T47D (cell line): ENCODE data around the gene BRD3OS.
A peak's percentile ranks its signal among the peaks of the same experiment; 100 is the strongest.

ENCODE experiments used
- DNase-seq, 2 experiments: peaks; one replicate each; pipeline versions ENCODE4 v3.0.0 to v3.0.0-alpha.2; 2011 to 2012; ENCODE audit warnings: low read depth in 1 of 2, low spot score in 1 of 2
- JUND ChIP-seq: IDR thresholded peaks from 2 replicates; pipeline ENCODE4 v1.6.1; 2012; ENCODE audit warnings: low read depth
- in situ Hi-C: cut with HindIII; loops from 2 replicates; pipeline ENCODE4 v1.10.0; 2016; ENCODE audit warnings: low sequenced_read_pairs, low pct_unique_long_range_greater_than_20kb

BRD3OS gene

GRCh38 chr9:134055981-134056461, 30.7 kb downstream of the BRD3OS start:
- peak; percentile 61 to 86 for DNase-seq
- in situ Hi-C loops = no loop called here
- no peak for TF ChIP-seq JUND

GRCh38 chr9:134056483-134057306, 31.4 kb downstream of the BRD3OS start:
- in situ Hi-C loops = no loop called here
- DNase-seq = peak; percentile 51 to 59

DNA sequence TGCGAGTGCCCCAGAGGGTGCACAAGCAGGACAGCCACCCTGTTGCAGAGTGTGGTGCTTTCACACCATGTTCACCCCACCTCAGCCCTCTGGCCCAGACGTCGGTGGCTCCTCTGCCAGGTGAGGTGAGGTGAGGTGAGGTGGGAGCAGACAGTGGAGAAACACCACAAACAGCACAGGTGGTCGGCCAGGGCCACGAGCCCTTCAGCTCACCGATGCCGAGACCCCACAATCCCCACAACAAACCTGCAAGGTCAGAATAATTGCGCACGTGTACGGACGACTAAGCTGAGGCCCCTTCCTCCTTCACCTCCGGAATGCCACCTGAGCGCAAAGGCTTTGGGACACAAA, 32.0 kb downstream of the BRD3OS start:
- no peak for DNase-seq
- TF ChIP-seq JUND = no peak
- in situ Hi-C loops = no loop called here

More at GRCh38 chr9:134056483-134057306, 31.4 kb downstream of the BRD3OS start:
- no peak for TF ChIP-seq JUND

DNA sequence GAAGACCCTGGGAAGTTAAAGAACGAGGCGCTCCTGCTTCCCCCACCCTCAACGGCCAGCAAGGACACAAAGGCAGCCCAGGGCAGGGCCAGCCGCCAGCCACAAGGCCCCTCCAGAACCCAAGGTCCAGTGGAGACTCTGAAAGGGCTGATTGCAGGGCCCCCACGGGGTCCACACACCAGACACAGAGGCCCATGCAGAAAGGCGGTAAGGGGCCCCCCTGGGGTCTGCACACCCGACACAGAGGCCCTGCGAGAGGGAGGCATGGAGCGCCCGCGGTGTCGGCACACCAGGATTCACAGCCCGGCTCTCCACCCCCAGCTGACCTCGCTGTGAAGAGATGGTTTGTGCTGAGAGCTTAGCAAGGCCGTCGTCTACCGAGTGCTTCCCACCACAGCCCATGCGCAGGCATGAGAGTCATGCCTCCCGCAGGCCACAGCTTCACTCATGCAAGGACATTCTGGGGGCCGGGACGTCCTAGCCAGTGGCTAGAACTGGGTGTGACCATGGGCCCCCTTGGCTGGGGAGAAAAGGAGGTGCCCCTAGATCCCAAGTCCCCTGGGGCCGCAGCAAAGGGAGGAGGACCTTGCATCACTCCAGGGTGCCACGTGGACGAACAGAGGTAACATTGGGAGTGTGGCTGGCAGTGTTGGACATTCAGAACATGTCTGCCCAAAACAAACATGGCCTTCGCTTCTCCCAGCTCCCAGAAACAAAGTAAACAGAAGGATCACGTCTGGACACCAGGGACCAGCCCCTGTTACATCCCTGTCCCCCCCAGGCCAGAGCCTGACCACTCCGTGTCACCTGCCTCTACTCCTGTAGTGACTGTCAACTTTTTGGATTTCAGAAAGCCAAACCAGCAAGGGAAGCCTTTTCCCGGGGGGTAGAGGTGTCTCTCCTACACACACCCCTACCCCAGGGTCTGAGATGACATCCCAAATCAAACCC, 32.7 kb downstream of the BRD3OS start:
- TF ChIP-seq JUND = no peak
- in situ Hi-C loops = no loop called here
- no peak for DNase-seq

GRCh38 chr9:134058716-134059115, 33.4 kb downstream of the BRD3OS start:
- in situ Hi-C loops = no loop called here

GRCh38 chr9:134059188-134059641, 33.9 kb downstream of the BRD3OS start:
- in situ Hi-C loops = no loop called here
- no peak for DNase-seq
- TF ChIP-seq JUND = no peak

More at GRCh38 chr9:134058716-134059115, 33.4 kb downstream of the BRD3OS start:
- no peak for DNase-seq
- no peak for TF ChIP-seq JUND

DNA sequence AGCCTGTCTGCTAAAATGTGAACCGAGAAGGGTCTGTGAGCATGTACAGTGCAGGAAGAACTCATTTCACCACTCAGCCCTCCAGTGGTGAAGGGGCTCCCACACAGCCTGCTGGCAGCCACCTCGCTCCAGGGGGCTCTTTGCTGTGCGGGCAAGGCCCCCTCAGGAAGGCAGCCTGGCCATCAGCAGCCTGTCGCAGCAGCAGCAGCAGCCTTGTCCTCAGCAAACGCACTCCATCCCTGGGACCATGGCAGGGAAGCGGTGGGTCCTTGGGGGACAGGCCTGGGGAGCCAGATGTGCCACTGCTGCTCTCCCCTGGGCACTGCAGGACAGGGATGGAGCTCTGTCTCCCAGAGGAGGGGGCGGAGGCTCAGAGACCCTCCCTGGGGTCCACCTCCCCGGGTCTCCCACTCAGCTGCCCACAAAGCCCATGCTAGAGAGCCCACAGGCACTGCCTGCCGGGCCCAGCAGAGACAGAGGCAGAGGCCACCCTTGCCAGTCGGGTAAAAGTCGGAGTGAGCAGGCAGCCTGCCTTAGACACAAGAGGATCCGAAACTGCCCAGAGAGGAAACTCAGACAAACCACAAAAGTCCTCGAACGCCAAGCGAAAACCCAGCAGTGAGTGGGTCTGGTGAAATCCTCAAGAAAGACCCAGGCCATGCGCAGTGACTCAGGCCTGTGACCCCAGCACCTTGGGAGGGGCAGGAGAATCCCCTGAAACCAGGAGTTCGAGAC, 34.5 kb downstream of the BRD3OS start:
- DNase-seq = no peak
- no peak for TF ChIP-seq JUND

GRCh38 chr9:134060546-134060945, 35.3 kb downstream of the BRD3OS start:
- in situ Hi-C loops = no loop called here
- DNase-seq = no peak
- no peak for TF ChIP-seq JUND

More for the DNA sequence above, 34.5 kb downstream of the BRD3OS start:
- in situ Hi-C loops = no loop called here

GRCh38 chr9:134061019-134061687, 35.9 kb downstream of the BRD3OS start:
- DNase-seq = no peak
- in situ Hi-C loops = no loop called here
- TF ChIP-seq JUND = no peak

- in situ Hi-C loops = no loop called here
- no peak for TF ChIP-seq JUND
- no peak for DNase-seq
Measured at GRCh38 chr9:134061688-134062371, 36.5 kb downstream of the BRD3OS start.

- no peak for TF ChIP-seq JUND
- DNase-seq = no peak
- in situ Hi-C loops = no loop called here
Measured at GRCh38 chr9:134062461-134063087, 37.3 kb downstream of the BRD3OS start.
